ENCODE results near the gene NOC4L. TPM values are rescaled to one million over a fixed set of nuclear protein-coding genes. Genes with fewer than 3 reads are reported as not detected.
"Not testable (repeated sequence)": the region's sequence is repeated elsewhere in the genome, so short reads cannot be mapped to it uniquely, and the experiment has no call there.

Gene NOC4L
- polyA plus RNA-seq, 1 of the 3 experiments (the other 2 are of a cell fraction), result 12.9 TPM

DNA sequence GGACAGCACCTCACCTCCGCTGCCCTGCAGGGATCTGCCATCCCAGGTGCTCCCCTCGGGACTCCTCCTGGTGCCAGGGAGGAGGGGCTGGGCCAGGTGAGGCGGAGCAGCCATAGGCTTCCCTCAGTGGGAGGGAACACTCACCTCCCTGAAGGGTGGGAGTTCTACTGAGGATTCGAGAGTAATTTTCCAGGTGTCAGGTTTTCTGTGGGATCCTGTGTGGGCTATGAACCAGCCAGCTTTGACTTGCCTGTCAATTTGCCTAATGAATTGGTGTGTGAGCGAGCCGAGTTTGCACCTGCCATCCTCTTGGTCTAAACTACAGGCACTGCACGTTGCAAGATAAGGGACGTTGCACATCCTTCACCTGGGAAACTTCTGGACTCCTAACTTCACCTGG is 50.3 kb downstream of the NOC4L start:
- CTCF ChIA-PET, result no interaction called here
- Histone ChIP-seq H3K79me2 (ENCODE audit: insufficient read depth) (no peaks in the 10 kb centered on the region), H3K4me2 (no peak overlapping the region), H3K9me2 (no peaks in the 10 kb centered on the region), H3K9ac (no peak overlapping the region), H3K4me3 (ENCODE audit: low read depth in 2 of 2, low read length in 1 of 2) (no peak overlapping the region), H3K4me1 (ENCODE audit: control insufficient read depth in 1 of 2, insufficient read depth in 2 of 2, low read depth in 1 of 2, low read length in 1 of 2) (peaks cover 0 to 3% of the 10 kb centered on the region in 2 experiments; a peak in 1 of 4 replicates), H4K20me1 (ENCODE audit: insufficient read depth) (no peaks in the 10 kb centered on the region), H3F3A (replicated peaks; ENCODE audit: insufficient read depth) (no peaks in the 10 kb centered on the region), H2AFZ (ENCODE audit: low read depth) (no peak overlapping the region), H3K27ac (ENCODE audit: low read depth in 2 of 2, low read length in 1 of 2) (no peak overlapping the region), H3K9me3 (no peaks in the 10 kb centered on the region), H3K36me3 (replicated peaks in 1 of 2; ENCODE audit: control insufficient read depth in 1 of 2, insufficient read depth in 2 of 2, low read length in 1 of 2) (no peaks in the 10 kb centered on the region), H3K27me3 (ENCODE audit: insufficient read depth) (peaks cover 99% of the 10 kb centered on the region)
- POLR2A ChIA-PET, result no interaction called here
- TF ChIP-seq EP300 (IDR thresholded peaks at IDR 0.05; ENCODE audit: borderline replicate concordance in 1 of 2, low read depth in 1 of 2, low read length in 1 of 2) (no peak), TAF1 (IDR thresholded peaks at IDR 0.05; ENCODE audit: borderline replicate concordance, low read depth, low read length) (no peak), POLR2AphosphoS5 (IDR thresholded peaks at IDR 0.05; ENCODE audit: low read depth, low read length) (no peak), RAD21 (IDR thresholded peaks at IDR 0.05; ENCODE audit: low read length) (no peak), NRF1 (IDR thresholded peaks at IDR 0.05; ENCODE audit: low read depth, low read length) (no peak), SMC3 (IDR thresholded peaks at IDR 0.05; ENCODE audit: low read depth, low read length) (no peak), USF1 (IDR thresholded peaks at IDR 0.05; ENCODE audit: borderline replicate concordance, low read depth) (no peak), PBX3 (IDR thresholded peaks at IDR 0.05) (no peak), SIN3A (IDR thresholded peaks at IDR 0.05; ENCODE audit: borderline replicate concordance, low read depth, low read length) (no peak), GATA2 (CRISPR knock-in tag; IDR thresholded peaks at IDR 0.05) (no peak), NFIC (IDR thresholded peaks at IDR 0.05; ENCODE audit: borderline replicate concordance) (no peak), IRF3 (IDR thresholded peaks at IDR 0.05; ENCODE audit: low read depth, low read length) (no peak), TEAD4 (IDR thresholded peaks at IDR 0.05; ENCODE audit: borderline replicate concordance, insufficient read depth) (no peak), CTCF (IDR thresholded peaks at IDR 0.05) (no peak), MXI1 (IDR thresholded peaks at IDR 0.05; ENCODE audit: low read depth, low read length) (no peak), RCOR1 (IDR thresholded peaks at IDR 0.05; ENCODE audit: low read length) (no peak), FOSL2 (IDR thresholded peaks at IDR 0.05; ENCODE audit: borderline replicate concordance, low read depth) (no peak), RXRA (IDR thresholded peaks at IDR 0.05; ENCODE audit: borderline replicate concordance, low read depth) (no peak)
- TF ChIP-seq, protein P1, sequence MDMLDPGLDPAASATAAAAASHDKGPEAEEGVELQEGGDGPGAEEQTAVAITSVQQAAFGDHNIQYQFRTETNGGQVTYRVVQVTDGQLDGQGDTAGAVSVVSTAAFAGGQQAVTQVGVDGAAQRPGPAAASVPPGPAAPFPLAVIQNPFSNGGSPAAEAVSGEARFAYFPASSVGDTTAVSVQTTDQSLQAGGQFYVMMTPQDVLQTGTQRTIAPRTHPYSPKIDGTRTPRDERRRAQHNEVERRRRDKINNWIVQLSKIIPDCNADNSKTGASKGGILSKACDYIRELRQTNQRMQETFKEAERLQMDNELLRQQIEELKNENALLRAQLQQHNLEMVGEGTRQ (IDR thresholded peaks at IDR 0.05; ENCODE audit: borderline replicate concordance, low read depth, low read length), result no peak
- TF ChIP-seq, protein P2, sequence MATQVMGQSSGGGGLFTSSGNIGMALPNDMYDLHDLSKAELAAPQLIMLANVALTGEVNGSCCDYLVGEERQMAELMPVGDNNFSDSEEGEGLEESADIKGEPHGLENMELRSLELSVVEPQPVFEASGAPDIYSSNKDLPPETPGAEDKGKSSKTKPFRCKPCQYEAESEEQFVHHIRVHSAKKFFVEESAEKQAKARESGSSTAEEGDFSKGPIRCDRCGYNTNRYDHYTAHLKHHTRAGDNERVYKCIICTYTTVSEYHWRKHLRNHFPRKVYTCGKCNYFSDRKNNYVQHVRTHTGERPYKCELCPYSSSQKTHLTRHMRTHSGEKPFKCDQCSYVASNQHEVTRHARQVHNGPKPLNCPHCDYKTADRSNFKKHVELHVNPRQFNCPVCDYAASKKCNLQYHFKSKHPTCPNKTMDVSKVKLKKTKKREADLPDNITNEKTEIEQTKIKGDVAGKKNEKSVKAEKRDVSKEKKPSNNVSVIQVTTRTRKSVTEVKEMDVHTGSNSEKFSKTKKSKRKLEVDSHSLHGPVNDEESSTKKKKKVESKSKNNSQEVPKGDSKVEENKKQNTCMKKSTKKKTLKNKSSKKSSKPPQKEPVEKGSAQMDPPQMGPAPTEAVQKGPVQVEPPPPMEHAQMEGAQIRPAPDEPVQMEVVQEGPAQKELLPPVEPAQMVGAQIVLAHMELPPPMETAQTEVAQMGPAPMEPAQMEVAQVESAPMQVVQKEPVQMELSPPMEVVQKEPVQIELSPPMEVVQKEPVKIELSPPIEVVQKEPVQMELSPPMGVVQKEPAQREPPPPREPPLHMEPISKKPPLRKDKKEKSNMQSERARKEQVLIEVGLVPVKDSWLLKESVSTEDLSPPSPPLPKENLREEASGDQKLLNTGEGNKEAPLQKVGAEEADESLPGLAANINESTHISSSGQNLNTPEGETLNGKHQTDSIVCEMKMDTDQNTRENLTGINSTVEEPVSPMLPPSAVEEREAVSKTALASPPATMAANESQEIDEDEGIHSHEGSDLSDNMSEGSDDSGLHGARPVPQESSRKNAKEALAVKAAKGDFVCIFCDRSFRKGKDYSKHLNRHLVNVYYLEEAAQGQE (IDR thresholded peaks at IDR 0.05; ENCODE audit: low read depth, low read length), result no peak
- DNase-seq, result no peak
- WGBS (ENCODE audit: low lambda C conversion rate), result 14% methylated on average over 4 of the region's 8 CpGs

- H3K9me3 ChIP-seq; H4K20me1 ChIP-seq (ENCODE audit: insufficient read depth); H3K9ac ChIP-seq; H3K4me3 ChIP-seq (ENCODE audit: low read depth in 2 of 2, low read length in 1 of 2); H3K4me1 ChIP-seq (ENCODE audit: control insufficient read depth in 1 of 2, insufficient read depth in 2 of 2, low read depth in 1 of 2, low read length in 1 of 2); POLR2A ChIA-PET; H3K36me3 ChIP-seq (replicated peaks in 1 of 2; ENCODE audit: control insufficient read depth in 1 of 2, insufficient read depth in 2 of 2, low read length in 1 of 2); H3K4me2 ChIP-seq; H2AFZ ChIP-seq (ENCODE audit: low read depth); H3K27ac ChIP-seq (ENCODE audit: low read depth in 2 of 2, low read length in 1 of 2); H3F3A ChIP-seq (replicated peaks; ENCODE audit: insufficient read depth); H3K79me2 ChIP-seq (ENCODE audit: insufficient read depth); DNase-seq; H3K9me2 ChIP-seq: not testable (repeated sequence)
- H3K27me3 ChIP-seq (ENCODE audit: insufficient read depth), result peaks cover 99% of the 10 kb centered on the region
- CTCF ChIA-PET, result interaction anchor here (0.9 to 1.4 kb wide), 3 partner anchors 24 to 220 kb away, joined by 3 to 7 read pairs (median 5); no protein-coding TSS in a partner anchor
- WGBS (ENCODE audit: low lambda C conversion rate), result 6% methylated on average over 10 of the region's 12 CpGs
Observed at GRCh38 chr12:132195242-132195641, 51.0 kb downstream of the NOC4L start.

Measured in SK-N-SH (cell line).